Activated gamma-delta T cell treated with Interleukin-2 at 50 U/mL for 16 hours (primary cell): ENCODE results near the gene DGKG.

Experiments used
- DNase-seq: peaks from one replicate; pipeline ENCODE4 v3.0.0-alpha.2; 2020

Gene DGKG

DNA sequence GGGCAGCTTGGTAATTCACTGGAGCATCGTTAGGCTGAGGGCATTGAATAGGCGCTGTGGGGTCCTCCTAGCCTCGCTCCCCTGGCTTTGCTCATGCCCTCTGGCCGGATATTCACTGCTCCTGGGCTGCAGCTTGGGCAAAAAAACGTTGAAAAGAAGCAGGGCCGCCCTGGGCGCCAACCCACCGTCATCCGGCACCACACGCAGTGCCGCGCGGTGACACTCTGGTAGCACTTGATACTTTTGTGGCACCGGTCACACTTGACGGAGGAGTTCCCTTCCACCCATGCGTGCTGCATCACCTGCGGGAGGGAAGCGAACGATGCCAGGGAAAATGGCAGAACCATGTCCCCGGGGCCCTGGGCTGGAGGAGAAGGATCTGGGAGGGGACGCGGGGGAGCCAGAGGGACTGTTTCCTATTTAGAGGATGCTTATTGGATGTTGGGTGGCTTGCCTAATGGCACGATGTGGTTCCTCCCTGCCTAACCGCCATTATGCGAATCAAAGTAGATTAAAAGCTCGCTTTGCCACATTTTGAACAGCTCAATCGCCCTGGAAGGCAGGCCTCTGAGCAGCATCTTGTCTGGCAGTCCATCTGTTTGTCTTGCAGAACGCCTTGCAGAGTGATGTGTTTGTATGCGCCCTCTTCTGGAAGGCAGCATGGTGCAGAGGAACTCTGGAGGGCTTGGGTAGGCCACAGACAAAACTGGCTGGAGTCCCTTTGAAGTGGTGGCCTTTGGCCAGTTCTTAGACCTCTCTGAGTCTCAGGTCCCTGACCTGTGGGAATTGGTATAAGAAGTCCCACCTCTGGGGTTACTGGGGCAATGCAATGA, 93.2 kb downstream of the DGKG start:
- DNase-seq, result no peak

DNA sequence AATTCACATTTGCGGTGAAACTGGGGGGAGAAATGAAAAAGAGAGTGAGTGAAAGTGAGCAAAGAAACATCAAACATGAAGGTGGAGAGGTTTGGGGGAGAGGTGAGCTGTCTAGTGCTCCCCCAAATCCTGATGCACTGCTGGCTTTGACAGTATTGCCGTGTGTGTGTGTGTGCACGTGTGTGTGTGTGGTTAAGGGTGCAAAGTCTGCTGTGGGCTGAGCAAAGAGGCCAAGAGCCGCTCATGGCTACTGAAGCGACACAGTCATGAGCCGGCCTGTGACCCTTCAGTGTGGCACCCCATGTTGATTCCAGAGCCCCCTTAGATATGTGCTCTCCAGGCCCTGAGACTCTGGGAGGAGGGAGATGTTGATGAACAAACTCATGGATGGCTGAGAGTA, 94.3 kb downstream of the DGKG start:
- DNase-seq, result no peak

DNA sequence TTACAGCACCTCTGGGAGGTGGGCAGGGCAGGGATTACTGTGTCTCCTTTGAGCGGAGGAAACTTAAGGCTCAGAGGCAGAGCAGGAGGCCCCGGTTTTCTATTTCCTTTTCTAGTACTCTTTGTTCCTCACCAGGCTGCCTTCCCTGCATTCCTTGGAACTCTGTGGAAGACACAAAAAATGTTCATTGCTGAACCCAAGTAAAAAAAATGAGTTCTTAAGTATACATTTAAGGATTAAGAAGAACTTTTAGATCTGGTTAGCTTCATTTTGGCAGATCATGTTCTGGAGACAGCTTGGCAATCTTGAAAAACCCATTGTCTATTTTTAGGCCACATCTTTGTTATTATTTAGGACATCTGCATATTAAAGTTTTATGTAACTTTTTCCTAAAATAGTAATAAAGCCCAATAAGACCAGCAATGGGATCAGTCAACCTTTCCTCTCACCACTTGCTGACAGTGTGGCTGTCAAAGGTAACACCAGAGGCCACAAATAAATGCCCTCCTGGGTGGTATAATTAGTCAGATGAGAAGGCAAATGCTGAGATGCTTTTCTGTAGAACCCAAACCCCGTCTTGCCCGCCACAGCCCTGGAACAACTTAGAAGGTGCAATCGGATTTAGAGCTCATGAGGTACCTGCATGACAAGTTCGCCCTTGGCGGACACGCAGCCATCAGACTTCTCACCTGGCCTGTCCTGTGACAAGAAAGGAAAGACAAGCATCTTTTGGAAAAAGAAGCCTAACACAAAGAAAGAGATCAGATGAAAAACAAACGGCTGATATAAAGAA, 97.2 kb downstream of the DGKG start:
- DNase-seq, result no peak

DNA sequence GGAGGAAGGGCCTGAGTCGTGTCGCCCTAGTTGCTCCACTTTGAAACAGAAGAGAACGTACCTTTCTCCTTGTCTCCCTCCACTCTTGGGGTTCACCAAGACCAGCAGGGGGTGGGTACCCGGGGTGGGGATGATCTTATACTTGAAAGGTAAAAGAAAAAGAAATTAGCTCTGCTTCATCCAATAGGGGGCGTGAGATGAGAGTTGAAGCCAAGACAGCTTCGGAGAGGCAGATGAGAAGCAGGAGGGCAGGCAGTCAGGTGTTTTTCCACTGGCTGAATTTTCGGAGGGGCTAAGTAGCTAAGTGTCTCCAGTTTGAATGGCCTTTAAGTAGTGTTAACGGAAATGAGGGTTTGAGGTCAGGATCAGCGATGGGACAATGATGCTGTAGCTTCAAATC, 100.4 kb downstream of the DGKG start:
- DNase-seq, result no peak

DNA sequence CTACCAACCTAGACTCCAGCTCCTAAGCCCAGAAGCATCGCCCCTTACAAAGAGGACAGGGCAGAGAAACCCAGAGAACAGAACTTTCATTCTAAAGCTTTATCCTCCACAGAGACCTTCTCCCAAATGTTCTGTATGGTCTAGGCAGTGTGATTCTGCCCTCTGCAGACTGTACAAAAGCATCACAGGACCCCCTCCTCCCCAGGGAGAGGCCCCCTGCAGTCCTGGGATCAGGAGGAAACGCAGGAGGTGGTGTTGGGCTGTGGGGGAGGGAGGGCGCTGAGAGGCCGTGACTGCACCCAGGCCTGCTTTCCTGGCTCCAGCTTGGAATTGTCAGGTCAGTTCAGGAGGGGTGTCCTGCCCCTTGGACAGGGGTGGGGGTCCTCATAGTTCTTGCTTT, 101.3 kb downstream of the DGKG start:
- DNase-seq, result no peak

DNA sequence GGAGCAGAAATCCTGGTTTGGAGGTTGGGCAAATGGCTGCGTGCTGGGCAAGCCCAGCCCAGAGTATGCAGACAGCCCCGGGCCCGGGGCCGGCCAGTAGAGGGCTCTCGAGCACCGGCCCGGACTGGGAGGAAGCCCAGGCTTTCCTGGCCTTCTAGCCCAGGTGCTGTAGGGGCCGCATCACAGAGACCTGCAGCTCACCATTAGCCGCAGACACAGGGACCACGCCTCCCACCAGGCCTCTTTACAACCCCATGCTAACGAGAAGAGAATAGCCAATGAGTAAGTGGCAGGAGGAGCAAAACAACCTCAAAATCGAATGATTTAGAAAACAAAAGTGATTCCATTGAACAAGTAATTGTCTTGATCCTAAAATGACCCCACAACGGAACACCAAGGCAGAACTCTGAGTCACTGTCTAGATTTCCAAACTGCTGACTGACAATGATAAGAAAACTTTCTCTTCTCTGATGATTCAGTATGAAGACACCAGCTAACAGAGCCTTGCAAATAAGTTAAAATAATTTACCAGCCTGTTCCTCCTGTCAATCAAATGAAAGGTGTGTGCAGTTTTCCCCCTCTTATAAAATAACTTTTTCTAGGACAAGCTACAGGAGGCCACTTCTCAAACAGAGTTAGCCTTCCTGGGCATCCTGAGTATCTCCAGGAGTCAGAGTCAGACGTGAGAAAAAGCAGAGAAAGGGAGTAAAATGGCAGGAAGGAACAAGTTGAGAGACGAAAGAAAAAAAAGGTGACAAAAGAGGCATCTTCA, 102.2 kb downstream of the DGKG start:
- DNase-seq, result peak; percentile 64

DNA sequence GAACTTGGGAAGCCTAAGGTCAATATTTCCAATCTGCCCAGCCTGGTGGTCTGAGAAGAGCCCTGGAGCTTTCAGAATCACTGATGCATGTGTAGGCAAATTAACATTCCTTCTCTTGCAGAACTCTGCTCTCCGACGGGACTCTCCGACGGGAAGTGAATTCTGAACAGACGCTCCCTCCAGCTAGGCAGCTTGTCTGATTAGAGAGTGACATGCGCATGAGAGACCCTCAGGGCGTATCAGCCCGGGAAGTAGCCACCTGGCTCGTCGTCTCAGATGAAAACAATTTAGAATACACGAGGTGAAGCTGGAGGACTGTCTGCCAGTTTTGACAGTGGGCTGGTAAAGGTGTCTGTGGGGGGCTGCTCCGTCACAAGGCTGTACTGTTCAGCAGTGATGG, 103.1 kb downstream of the DGKG start:
- no peak for DNase-seq

DNA sequence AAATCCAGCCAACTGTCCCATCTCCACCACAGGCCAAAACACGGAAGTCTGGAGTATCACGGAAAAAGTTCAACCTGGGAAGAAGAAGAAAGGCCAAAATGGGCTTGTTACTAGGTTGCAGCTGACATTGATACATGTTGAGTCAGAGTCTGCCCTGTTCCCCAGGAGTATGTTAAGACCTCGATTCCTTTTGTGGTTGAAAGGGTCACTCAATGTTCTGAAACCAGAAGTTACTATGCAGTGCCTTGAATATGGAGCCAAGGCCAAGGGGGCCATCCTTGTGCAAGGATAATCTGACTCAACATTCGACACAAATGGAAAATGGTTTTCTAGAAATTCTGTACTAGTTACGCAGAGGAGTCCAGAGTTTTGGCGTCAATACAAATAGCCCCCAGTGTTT, 104.2 kb downstream of the DGKG start:
- no peak for DNase-seq

DNA sequence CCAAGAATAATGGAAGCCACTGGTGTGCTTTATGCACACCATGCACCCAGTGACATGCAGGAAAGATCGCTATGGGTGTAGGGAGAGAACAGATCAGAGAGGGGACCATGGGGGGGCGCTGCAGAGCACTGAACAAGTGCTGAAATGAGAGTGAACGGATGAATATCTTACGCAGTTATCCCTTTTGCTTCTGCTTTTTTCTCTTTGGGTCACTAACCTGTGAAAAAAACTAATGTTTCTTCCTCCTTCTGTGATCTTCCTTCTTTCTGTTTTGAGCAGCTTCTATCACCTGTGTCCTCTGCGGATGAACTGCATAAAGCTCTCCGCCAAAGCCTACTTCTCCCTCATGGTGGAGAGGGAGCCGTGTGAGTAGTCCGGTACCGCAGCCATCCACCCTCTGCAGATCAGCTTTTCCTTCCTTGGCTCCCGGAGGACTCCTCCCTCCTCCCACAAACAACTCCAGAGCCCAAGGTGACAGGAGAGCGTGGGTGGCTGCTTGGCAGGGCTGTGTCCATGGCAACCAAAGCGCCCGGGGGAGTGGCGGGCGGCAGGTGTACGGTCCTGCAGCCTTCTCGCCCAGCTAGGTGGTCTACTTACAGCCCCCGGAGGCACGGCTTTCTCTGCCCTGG, 106.2 kb downstream of the DGKG start:
- no peak for DNase-seq

DNA sequence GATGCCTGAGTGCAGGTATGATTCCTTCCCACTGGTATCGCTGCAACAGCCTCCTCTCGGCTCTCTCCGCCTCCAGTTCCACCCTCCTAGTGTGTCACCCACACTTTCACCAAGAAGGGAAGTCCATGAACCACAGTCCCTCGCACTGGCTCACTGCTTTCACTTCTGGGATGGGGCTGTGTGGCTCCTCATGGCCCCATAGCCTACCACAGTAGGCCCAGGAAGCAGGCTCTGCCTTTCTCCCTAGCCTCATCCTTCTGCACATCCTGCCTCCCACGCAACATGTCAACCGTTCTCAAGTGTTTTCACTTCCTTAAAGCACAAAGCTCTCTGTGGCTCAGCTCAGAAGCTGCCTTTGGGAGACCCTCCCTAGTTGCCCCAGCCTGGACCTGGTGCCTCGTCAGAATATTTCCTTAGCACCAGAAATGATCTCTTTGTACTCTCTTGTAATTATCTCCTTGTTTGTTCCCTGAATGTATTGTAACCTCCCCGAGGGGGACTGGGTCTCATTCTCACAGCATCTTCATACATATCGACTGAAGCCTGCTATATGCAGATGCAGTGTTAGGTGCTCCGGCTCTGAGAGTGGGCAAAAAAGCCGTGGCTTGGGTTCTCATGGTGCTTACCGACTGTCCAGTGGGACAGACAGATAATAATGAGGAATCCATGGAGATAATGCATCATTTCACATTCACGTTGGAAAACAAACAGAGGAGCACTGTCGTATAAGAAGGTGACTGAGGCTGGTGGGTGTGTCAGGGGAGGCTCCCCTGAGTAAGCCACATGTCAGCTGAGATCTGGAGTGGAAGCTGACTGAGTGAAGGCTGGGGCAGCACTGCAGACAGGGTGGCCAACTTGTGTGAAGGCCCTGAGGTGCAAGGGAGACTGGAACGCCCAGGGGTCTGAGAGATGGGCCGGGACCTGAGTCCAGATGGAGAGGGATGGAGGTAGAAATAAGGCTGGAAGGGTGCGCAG, 107.1 kb downstream of the DGKG start:
- DNase-seq, result no peak

DNA sequence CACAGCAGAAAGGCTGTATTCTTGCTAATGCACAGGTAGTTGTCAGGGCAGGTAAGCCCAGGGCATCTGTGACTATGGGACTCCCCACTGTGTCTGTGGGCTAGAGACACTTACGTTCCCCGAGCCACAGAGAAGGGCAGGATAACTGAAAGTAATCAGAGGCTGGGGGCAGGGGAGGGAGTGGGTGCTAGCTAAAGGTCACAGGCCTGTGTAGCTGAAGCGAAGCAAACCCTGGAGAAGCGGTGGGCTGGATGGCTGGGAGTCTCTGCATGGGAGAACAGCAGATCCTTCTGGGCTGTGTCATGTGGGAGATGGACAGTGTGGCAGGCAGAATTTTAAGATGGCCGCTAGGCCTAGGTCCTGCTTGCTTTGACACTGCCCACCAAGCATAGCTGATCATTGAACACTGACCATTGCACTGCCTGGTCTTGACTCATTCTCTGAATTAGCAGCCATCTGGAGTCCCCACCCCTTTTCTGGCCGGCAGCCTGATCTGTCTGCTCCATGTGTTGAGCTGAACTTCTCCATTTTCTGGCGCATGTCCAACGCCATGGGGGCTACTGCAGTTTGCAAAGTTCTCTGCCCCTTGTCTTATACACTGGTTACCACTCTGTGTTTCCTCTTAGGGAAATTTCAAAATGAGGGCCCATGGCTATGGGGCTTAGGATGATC, 110.0 kb downstream of the DGKG start:
- DNase-seq, result no peak

DNA sequence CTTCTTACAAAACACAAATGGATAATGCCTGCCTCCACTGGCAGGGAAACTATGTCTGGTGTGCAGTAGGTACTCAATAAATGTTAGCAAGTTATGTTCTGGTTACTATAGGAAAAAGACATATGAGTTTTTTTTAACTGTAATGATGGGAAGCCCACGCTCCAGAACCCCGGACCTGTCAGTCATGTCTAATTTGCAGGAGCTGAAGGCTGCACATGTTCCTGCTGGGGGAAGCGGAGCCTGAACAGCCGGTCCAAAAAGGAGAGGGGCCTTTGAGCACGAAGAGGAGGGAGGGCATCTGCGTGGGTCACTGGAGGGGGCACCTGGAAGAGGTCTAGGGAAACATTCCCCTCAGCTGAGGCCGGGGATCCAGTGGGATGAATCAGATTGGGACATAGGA, 113.2 kb downstream of the DGKG start:
- no peak for DNase-seq

DNA sequence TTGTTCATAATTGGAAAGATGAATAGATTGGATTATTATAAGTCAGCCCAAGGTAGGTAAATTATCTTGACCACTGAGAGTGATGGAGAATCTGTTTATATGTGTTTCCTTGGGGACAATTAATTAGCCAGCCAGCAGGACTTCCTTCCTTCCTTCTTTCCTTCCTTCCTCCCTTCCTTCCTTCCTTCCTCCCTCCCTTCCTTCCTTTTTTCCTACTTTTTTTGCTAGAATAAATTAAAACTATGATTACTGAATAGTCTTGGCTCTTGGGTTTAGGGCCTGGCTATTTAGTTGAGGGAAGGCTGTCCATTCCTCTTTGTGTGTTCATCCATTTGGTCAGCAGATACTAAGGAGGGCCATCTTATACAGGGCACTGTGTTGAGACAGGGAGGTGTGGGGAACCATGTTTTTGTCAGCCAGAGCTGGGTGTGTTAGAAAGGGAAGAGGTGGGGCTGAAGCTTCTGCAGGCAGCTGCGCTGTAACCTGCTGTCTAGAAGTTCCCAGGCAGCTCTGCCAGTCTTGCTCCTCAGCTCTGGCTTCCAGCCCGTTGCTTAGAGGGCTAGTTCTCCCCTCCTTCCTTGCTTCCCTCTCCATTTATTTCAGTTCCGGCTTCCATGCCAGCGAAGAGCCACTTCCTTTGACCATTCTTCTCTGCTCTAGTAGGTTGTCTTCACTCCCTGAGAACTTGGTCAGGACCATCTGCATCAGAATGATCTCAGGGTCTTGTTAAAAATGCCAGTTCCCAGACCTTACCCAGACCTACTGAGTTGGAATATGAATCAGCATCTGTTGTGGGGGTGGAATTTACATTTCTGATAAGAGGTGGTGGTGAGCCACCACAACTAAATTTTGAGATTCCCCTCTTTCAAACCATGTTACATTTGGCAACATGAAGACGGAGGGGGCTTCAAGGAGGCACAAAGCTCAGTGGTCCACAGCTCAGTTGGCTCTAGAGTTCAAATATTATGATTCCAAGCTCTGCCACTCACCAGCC, 113.9 kb downstream of the DGKG start:
- no peak for DNase-seq

DNA sequence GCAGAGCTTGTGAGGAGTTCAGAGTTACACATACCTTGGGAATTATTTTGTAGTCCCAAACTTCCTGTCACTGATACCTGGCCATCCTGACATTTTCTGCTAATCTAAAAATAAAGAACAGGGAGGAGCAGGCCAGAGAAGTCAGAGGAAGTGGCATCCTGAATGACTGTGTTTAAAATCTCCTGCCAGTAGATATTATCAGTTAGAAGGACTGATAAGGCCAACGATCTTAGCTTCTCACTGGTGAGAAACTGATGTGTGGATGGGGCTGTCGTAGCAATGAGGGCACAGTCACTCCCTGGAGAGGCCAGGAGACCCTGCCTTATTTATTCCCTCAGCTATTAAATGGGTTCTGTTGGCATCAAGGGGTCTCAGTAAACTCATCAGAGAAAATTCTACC, 115.1 kb downstream of the DGKG start:
- no peak for DNase-seq

DNA sequence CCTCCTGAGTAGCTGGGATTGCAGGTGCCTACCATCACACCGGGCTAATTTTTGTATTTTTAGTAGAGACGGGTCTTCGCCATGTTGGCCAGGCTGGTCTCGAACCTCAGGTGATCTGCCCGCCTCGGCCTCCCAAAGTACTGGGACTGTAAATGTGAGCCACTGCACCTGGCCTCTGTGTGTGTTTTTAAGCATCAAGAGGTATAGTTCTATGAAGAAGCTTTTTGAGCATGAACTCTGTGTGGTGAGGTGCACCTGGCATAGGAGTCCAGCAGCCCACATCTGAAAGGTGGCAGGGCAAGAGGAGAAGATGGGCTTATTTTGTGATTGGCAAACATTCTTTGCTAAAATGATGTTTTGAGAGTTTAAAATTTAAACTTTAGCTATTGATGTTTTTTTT, 118.0 kb downstream of the DGKG start:
- DNase-seq, result no peak

DNA sequence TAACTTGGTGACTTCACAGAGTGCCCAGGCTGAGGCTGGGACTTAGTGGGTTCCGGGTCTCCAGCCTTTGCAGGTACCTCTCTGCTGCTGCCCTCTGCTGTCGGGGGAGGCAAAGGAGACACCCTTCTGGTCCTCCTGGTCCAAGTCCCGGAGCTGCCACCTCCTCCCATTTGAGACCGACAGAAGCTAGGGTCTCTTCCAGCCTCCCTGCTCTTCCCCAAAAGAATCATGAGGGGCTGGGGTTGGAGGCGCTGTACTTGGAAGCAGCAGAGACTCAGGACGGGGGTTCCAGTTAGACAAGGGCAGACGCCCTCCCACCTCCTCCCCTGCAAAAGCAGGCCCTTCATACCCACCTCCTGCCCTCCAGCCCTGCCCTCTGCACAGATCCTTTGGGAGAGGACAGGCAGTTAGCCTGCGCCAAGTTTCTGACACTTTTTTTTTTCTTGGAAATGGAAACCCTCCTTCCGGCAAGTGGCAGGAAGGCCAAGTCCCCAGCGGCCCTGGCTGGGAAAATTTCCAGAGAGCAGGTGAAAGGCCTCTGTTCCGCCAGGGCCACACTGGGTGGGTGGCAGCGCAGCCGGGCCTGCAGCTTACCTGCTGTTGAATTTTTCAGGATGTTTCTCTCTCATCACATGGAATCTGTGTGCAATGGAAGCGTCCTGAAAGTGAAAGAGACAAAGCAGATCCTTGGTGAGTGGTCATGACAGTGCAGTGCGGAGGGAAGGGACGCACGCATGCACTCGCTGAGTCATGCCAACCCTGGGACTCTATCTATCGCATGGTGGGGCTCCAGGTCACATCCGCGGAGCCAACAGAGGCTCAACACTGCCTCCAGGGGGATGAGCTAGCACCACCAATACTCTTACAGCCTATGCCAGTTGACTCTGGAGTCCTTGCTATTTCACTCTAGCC, 119.9 kb downstream of the DGKG start:
- peak; percentile 27 for DNase-seq

DNA sequence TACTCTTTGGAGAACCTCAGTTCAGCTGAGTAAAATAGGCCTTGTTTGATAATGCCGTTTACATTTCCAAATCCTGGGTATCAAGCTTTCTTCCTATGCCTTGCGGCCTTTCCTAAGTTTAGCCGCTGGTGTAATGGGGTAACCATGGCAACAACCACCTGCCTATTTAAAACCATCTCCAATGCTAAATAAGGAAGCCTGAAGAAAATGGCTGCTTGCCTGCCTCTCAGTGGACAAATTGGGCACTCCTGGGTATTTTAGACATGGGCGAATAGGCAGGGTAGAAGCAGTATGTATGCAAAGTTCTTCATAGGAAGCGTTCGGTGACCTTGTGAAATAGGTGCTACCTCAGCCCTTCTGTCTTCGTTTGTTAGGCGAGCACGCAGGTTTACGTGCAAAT, 122.7 kb downstream of the DGKG start:
- no peak for DNase-seq

DNA sequence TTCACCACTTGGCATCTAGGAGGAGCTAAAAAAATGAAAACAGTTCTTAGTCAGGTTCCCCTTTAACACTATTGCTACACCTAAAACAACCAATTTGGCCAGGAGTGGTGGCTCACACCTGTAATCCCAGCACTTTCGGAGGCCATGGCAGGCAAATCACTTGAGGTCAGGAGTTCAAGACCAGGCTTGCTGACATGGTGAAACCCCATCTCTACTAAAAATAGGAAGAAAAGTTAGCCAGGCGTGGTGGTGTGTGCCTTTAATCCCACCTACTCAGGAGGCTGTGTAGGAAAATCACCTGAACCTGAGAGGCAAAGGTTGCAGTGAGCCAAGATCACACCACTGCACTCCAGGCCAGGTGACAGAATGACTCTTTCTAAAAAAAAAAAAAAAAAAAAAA, 124.1 kb downstream of the DGKG start:
- DNase-seq, result no peak
